Liver (tissue), 9 donors: Measurements from ENCODE around the gene LMCD1. TPM values are rescaled to one million over a fixed set of nuclear protein-coding genes. Genes with fewer than 3 reads are reported as not detected.

Source experiments
- DNase-seq: peaks from one replicate; pipeline ENCODE4 v3.0.0-alpha.2; 2017; ENCODE audit warnings: low spot score
- H3K27ac ChIP-seq, 2 donors: one replicate each; pipeline ENCODE4 v1.7.0; 2013; ENCODE audit warnings: inconsistent platforms in 2 of 2, low read length in 2 of 2, control low read depth in 1 of 2, low read depth in 1 of 2, mild to moderate bottlenecking in 1 of 2
- H3K27me3 ChIP-seq, 4 donors: one replicate each; pipeline versions ENCODE4 v1.6.1 to v1.7.0; 2013; ENCODE audit warnings: low read length in 3 of 4, inconsistent platforms in 1 of 4, mild to moderate bottlenecking in 1 of 4, moderate library complexity in 1 of 4; ENCODE audit not compliant: control insufficient read depth in 4 of 4, insufficient read depth in 4 of 4
- H3K36me3 ChIP-seq, 4 donors: one replicate each; pipeline versions ENCODE4 v1.6.1 to v1.7.0; 2013; ENCODE audit warnings: low read length in 3 of 4, mild to moderate bottlenecking in 3 of 4, low read depth in 1 of 4, moderate library complexity in 1 of 4; ENCODE audit not compliant: control insufficient read depth in 4 of 4, insufficient read depth in 3 of 4
- H3K4me1 ChIP-seq, 4 donors: one replicate each; pipeline versions ENCODE4 v1.6.1 to v1.7.0; 2013; ENCODE audit warnings: low read length in 3 of 4, mild to moderate bottlenecking in 3 of 4, moderate library complexity in 1 of 4; ENCODE audit not compliant: control insufficient read depth in 4 of 4, insufficient read depth in 4 of 4
- H3K4me3 ChIP-seq, 3 donors: one replicate each; pipeline versions ENCODE4 v1.6.1 to v1.7.0; 2013; ENCODE audit warnings: low read length in 3 of 3, control low read depth in 1 of 3, low read depth in 1 of 3, mild to moderate bottlenecking in 1 of 3
- H3K9ac ChIP-seq, 2 donors: one replicate each; pipeline ENCODE4 v1.7.0; 2013; ENCODE audit warnings: low read length in 2 of 2, mild to moderate bottlenecking in 2 of 2, moderate library complexity in 2 of 2, control low read depth in 1 of 2, low read depth in 1 of 2
- H3K9me3 ChIP-seq, 4 donors: one replicate each; pipeline versions ENCODE4 v1.6.1 to v1.7.0; 2013; ENCODE audit warnings: low read length in 3 of 4; ENCODE audit not compliant: control insufficient read depth in 4 of 4
- EGR1 ChIP-seq, 2 donors: IDR thresholded peaks; 2 replicates each; pipeline ENCODE4 v1.6.1; 2016 to 2018; ENCODE audit warnings: antibody characterized with exemption in 2 of 2, low read depth in 2 of 2
- FOXA2 ChIP-seq: IDR thresholded peaks from 2 replicates; pipeline ENCODE4 v1.6.1; 2016; ENCODE audit warnings: antibody characterized with exemption
- GABPA ChIP-seq, 2 donors: IDR thresholded peaks in 1 of 2; conservative IDR thresholded peaks in 1 of 2; 2 replicates each; pipeline ENCODE4 v1.6.1; 2016; ENCODE audit warnings: antibody characterized with exemption in 2 of 2, mild to moderate bottlenecking in 1 of 2, moderate library complexity in 1 of 2
- HNF4G ChIP-seq: IDR thresholded peaks from 2 replicates; pipeline ENCODE4 v1.6.1; 2016; ENCODE audit warnings: antibody characterized with exemption
- JUND ChIP-seq, 2 donors: IDR thresholded peaks; 2 replicates each; pipeline ENCODE4 v1.6.1; 2016; ENCODE audit warnings: antibody characterized with exemption in 2 of 2
- NR2F2 ChIP-seq: IDR thresholded peaks from 2 replicates; pipeline ENCODE4 v1.6.1; 2016; ENCODE audit warnings: antibody characterized with exemption
- RAD21 ChIP-seq, 2 donors: IDR thresholded peaks; 2 replicates each; pipeline ENCODE4 v1.6.1; 2016; ENCODE audit warnings: antibody characterized with exemption in 2 of 2, mild to moderate bottlenecking in 2 of 2
- TAF1 ChIP-seq: conservative IDR thresholded peaks from 2 replicates; pipeline ENCODE4 v1.6.1; 2016; ENCODE audit warnings: antibody characterized with exemption, mild to moderate bottlenecking
- YY1 ChIP-seq: IDR thresholded peaks from 2 replicates; pipeline ENCODE4 v1.6.1; 2016; ENCODE audit warnings: antibody characterized with exemption, mild to moderate bottlenecking
- WGBS: extraction: QIAGEN DNeasy Blood & Tissue Kit; methylation state at CpG from one replicate; pipeline ENCODE4 v1.1.7; 2013; 5-methylcytosine and 5-hydroxymethylcytosine counted together
- polyA plus RNA-seq, 2 donors: library from polyadenylated mRNA; stranded (reverse) in 1 of 2; unstranded in 1 of 2; fragments of 200-250 nt in 1 of 2; fragments of >200 nt in 1 of 2; fragmentation: Nextera tagmentation in 1 of 2; extraction: Ambion mirVana in 1 of 2; gene quantifications; one replicate each; pipeline versions ENCODE4 v1.2.1 to v1.2.3, GENCODE V29; 2013 to 2015
- total RNA-seq, 2 donors: library from RNA; depleted of rRNA; stranded (reverse); fragments of >200 nt; gene quantifications; one replicate each; pipeline ENCODE4 v1.2.3, GENCODE V29; 2014
- TF ChIP-seq, protein P1 (sequence below): IDR thresholded peaks from 2 replicates; pipeline ENCODE4 v1.6.1; 2016; ENCODE audit warnings: antibody characterized with exemption
- TF ChIP-seq, protein P2 (sequence below): IDR thresholded peaks from 2 replicates; pipeline ENCODE4 v1.6.1; 2016; ENCODE audit warnings: antibody characterized with exemption, mild to moderate bottlenecking
- TF ChIP-seq, protein P3 (sequence below): IDR thresholded peaks from 2 replicates; pipeline ENCODE4 v1.6.1; 2016; ENCODE audit warnings: antibody characterized with exemption
- TF ChIP-seq, protein P4 (sequence below): fragments of 150-350 bp; IDR thresholded peaks from 2 replicates; pipeline ENCODE4 v1.5.1; 2017; ENCODE audit warnings: improper control_type of control experiment, low read depth, low read length; ENCODE audit not compliant: missing input control
- TF ChIP-seq, protein P5 (sequence below): IDR thresholded peaks from 2 replicates; pipeline ENCODE4 v1.6.1; 2016; ENCODE audit warnings: antibody characterized with exemption
- donor health status: healthy.
- donor health status: healthy.
- donor health status: healthy.
- donor health status: healthy.
- donor health status: healthy.

Gene LMCD1
- total and polyA plus RNA-seq, 4 donors: 3.1 to 8.3 (median 6.0) TPM

DNA sequence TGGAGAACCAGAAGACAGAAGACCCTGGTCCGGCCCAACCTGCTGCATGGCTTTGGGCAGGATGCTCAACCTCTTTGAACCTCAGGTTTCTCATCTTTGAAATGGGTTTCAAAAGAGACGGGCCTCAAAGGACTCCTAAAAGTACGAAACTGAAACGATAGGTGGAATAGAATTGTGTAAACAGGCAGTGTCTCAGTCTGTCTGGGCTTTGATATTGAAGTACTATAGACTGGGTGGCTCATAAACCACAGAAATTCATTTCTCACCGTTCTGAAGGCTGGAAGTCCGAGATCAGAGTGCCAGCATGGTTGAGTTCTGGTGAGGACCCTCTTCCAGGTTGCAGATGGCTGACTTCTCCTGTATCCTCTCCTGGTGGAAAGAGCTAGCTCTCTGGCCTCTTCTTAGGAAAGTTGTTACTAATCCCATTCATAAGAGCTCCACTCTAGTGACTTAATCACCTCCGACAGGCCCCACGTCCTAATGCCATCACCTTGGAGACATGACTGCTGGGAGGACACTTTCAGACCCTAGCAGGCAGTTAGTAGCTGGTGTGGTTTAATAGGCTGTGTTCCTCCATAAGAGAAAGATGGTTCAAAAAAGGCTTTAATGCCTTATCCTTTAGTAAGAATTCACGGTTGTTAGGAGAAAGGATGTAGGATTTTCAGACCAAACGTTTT is 107.3 kb downstream of the LMCD1 start (continued):
- TF ChIP-seq, protein P1, sequence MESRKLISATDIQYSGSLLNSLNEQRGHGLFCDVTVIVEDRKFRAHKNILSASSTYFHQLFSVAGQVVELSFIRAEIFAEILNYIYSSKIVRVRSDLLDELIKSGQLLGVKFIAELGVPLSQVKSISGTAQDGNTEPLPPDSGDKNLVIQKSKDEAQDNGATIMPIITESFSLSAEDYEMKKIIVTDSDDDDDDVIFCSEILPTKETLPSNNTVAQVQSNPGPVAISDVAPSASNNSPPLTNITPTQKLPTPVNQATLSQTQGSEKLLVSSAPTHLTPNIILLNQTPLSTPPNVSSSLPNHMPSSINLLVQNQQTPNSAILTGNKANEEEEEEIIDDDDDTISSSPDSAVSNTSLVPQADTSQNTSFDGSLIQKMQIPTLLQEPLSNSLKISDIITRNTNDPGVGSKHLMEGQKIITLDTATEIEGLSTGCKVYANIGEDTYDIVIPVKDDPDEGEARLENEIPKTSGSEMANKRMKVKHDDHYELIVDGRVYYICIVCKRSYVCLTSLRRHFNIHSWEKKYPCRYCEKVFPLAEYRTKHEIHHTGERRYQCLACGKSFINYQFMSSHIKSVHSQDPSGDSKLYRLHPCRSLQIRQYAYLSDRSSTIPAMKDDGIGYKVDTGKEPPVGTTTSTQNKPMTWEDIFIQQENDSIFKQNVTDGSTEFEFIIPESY: no peak
- TF ChIP-seq EGR1 (IDR thresholded peaks at IDR 0.05; ENCODE audit: low read depth in 2 of 2) (no peak), GABPA (IDR thresholded peaks at IDR 0.05 in 1 of 2, conservative IDR thresholded peaks at IDR 0.05 in 1 of 2) (no peak), FOXA2 (no peak)

DNA sequence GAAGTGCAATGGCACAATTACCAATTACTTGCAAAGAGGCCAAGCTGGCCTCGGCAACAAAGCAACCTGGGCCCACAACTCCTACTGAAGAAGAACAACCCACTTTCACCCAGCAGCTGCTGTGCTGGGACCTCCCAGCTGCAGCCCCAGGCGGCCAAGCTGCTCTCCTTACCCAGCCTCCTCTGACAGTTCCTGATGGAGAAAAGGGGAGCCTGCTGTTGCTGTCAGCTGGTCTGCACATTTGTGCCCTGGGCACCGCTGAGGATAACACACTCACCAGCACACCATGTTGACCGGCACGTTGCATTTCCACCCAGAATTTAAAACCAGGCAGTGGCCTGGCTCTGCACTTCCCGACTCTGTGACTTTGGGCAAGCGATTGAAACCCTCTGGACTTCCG is 109.3 kb downstream of the LMCD1 start:
- TF ChIP-seq EGR1 (IDR thresholded peaks at IDR 0.05; ENCODE audit: low read depth in 2 of 2) (no peak), NR2F2 (no peak), JUND (IDR thresholded peaks at IDR 0.05) (no peak), HNF4G (no peak), YY1 (no peak), FOXA2 (no peak), TAF1 (no peak), RAD21 (IDR thresholded peaks at IDR 0.05) (no peak)
- TF ChIP-seq, protein P2, sequence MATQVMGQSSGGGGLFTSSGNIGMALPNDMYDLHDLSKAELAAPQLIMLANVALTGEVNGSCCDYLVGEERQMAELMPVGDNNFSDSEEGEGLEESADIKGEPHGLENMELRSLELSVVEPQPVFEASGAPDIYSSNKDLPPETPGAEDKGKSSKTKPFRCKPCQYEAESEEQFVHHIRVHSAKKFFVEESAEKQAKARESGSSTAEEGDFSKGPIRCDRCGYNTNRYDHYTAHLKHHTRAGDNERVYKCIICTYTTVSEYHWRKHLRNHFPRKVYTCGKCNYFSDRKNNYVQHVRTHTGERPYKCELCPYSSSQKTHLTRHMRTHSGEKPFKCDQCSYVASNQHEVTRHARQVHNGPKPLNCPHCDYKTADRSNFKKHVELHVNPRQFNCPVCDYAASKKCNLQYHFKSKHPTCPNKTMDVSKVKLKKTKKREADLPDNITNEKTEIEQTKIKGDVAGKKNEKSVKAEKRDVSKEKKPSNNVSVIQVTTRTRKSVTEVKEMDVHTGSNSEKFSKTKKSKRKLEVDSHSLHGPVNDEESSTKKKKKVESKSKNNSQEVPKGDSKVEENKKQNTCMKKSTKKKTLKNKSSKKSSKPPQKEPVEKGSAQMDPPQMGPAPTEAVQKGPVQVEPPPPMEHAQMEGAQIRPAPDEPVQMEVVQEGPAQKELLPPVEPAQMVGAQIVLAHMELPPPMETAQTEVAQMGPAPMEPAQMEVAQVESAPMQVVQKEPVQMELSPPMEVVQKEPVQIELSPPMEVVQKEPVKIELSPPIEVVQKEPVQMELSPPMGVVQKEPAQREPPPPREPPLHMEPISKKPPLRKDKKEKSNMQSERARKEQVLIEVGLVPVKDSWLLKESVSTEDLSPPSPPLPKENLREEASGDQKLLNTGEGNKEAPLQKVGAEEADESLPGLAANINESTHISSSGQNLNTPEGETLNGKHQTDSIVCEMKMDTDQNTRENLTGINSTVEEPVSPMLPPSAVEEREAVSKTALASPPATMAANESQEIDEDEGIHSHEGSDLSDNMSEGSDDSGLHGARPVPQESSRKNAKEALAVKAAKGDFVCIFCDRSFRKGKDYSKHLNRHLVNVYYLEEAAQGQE: no peak
- TF ChIP-seq, protein P3, sequence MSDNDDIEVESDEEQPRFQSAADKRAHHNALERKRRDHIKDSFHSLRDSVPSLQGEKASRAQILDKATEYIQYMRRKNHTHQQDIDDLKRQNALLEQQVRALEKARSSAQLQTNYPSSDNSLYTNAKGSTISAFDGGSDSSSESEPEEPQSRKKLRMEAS: no peak
- TF ChIP-seq, protein P1: no peak
- TF ChIP-seq, protein P4, sequence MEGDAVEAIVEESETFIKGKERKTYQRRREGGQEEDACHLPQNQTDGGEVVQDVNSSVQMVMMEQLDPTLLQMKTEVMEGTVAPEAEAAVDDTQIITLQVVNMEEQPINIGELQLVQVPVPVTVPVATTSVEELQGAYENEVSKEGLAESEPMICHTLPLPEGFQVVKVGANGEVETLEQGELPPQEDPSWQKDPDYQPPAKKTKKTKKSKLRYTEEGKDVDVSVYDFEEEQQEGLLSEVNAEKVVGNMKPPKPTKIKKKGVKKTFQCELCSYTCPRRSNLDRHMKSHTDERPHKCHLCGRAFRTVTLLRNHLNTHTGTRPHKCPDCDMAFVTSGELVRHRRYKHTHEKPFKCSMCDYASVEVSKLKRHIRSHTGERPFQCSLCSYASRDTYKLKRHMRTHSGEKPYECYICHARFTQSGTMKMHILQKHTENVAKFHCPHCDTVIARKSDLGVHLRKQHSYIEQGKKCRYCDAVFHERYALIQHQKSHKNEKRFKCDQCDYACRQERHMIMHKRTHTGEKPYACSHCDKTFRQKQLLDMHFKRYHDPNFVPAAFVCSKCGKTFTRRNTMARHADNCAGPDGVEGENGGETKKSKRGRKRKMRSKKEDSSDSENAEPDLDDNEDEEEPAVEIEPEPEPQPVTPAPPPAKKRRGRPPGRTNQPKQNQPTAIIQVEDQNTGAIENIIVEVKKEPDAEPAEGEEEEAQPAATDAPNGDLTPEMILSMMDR: no peak
- TF ChIP-seq, protein P5, sequence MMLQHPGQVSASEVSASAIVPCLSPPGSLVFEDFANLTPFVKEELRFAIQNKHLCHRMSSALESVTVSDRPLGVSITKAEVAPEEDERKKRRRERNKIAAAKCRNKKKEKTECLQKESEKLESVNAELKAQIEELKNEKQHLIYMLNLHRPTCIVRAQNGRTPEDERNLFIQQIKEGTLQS: no peak
- WGBS: 96% methylated on average over 8 of the region's 8 CpGs
- Histone ChIP-seq H3K4me3 (no peak overlapping the region), H3K27ac (no peak overlapping the region), H3K9ac (no peak overlapping the region), H3K36me3 (no peaks in the 10 kb centered on the region), H3K27me3 (no peaks in the 10 kb centered on the region), H3K9me3 (no peaks in the 10 kb centered on the region), H3K4me1 (peaks cover 0 to 3% (median 0%) of the 10 kb centered on the region in 4 donors)
- DNase-seq: no peak
